OCI-LY7 (cell line): ENCODE data around the gene DYNLRB1. TPM values are rescaled to one million over a fixed set of nuclear protein-coding genes. Genes with fewer than 3 reads are reported as not detected.

Experiments used
- BruUV-seq: library from RNA; stranded (reverse); fragments of 400-500 nt; replicated peaks from 2 replicates; lab custom pipeline; 2021; lab: Mats Ljungman, UMichigan
- CTCF ChIA-PET: fragments of 300-600 bp; sonication (Branson Sonifier 250); formaldehyde crosslinking; loops from one replicate; lab custom pipeline; 2022; ENCODE audit warnings: antibody characterized with exemption; ENCODE audit not compliant: unreplicated experiment; lab: Charles Lee
- POLR2A ChIA-PET: fragments of 300-600 bp; sonication (Branson Sonifier 250); formaldehyde crosslinking; loops from one replicate; lab custom pipeline; 2022; ENCODE audit warnings: antibody characterized with exemption; lab: Charles Lee
- DNase-seq: peaks from one replicate; pipeline ENCODE4 v3.0.0-alpha.2; 2015; ENCODE audit warnings: low spot score
- H2AFZ ChIP-seq: fragments of 200-600 bp; sonication (generic), shearing (Covaris generic); 2 replicates; pipeline ENCODE4 v1.6.1; 2014; ENCODE audit warnings: mild to moderate bottlenecking, antibody characterized with exemption, low read length, moderate library complexity
- H3K27ac ChIP-seq: fragments of 200-600 bp; sonication (generic); 2 replicates; pipeline ENCODE4 v1.5.1; 2014; ENCODE audit warnings: mixed run types, low read depth, mild to moderate bottlenecking, moderate library complexity, low read length, inconsistent platforms; ENCODE audit not compliant: poor library complexity, severe bottlenecking
- H3K36me3 ChIP-seq: fragments of 200-600 bp; sonication (generic); 2 replicates; pipeline ENCODE4 v1.6.1; 2014; ENCODE audit warnings: mild to moderate bottlenecking, antibody characterized with exemption, low read length, moderate library complexity, mixed read lengths; ENCODE audit not compliant: insufficient read depth
- H3K4me1 ChIP-seq: fragments of 200-600 bp; sonication (generic); 2 replicates; pipeline ENCODE4 v1.5.1; 2014; ENCODE audit warnings: mild to moderate bottlenecking, low read length; ENCODE audit not compliant: insufficient read depth, poor library complexity, severe bottlenecking
- H3K4me2 ChIP-seq: fragments of 200-600 bp; sonication (generic); 2 replicates; pipeline ENCODE4 v1.6.1; 2014; ENCODE audit warnings: mild to moderate bottlenecking, low read length
- H3K4me3 ChIP-seq: fragments of 200-600 bp; sonication (generic); 2 replicates; pipeline ENCODE4 v1.5.1; 2014; ENCODE audit warnings: mild to moderate bottlenecking, low read depth, low read length; ENCODE audit not compliant: poor library complexity, severe bottlenecking
- H3K79me2 ChIP-seq: fragments of 200-600 bp; sonication (generic); 2 replicates; pipeline ENCODE4 v1.6.1; 2016; ENCODE audit warnings: low read depth, mild to moderate bottlenecking, low read length, moderate library complexity, mixed read lengths; ENCODE audit not compliant: insufficient read depth
- H3K9me2 ChIP-seq: fragments of 200-600 bp; sonication (generic); 2 replicates; pipeline ENCODE4 v1.6.1; 2016; ENCODE audit warnings: mild to moderate bottlenecking, low read length, mixed read lengths; ENCODE audit not compliant: insufficient read depth
- H3K9me3 ChIP-seq: fragments of 200-600 bp; sonication (generic); 2 replicates; pipeline ENCODE4 v1.6.1; 2014; ENCODE audit warnings: mild to moderate bottlenecking, mixed run types, low read length, mixed read lengths
- H4K20me1 ChIP-seq: fragments of 200-600 bp; sonication (generic); 2 replicates; pipeline ENCODE4 v1.6.1; 2014; ENCODE audit warnings: mild to moderate bottlenecking, antibody characterized with exemption, low read length, moderate library complexity, mixed read lengths; ENCODE audit not compliant: insufficient read depth
- CTCF ChIP-seq: fragments of 200-600 bp; sonication (generic); conservative IDR thresholded peaks from 2 replicates; pipeline ENCODE4 v1.5.1; 2014; ENCODE audit warnings: mild to moderate bottlenecking, antibody characterized with exemption, low read length, moderate library complexity, mixed read lengths
- EZH2phosphoT487 ChIP-seq: fragments of 200-600 bp; sonication (generic); IDR thresholded peaks from 2 replicates; pipeline ENCODE4 v1.6.1; 2018; ENCODE audit warnings: low read depth, borderline replicate concordance, mild to moderate bottlenecking, mixed run types, antibody characterized with exemption, low read length, moderate library complexity, mixed read lengths
- intact Hi-C: fragments of 100-400 bp; cut with micrococcal nuclease; formaldehyde crosslinking; loops from one replicate; pipeline ENCODE4 v1.10.0; 2022; ENCODE audit not compliant: unreplicated experiment
- total RNA-seq, 2 experiments: library from RNA; depleted of rRNA in 1 of 2; stranded (reverse); fragments of >200 nt in 1 of 2; shearing (Covaris generic) in 1 of 2; gene quantifications; 2 replicates each; pipeline ENCODE4 v1.2.3, GENCODE V29; 2014 to 2022

DYNLRB1 gene
- total RNA-seq, 2 experiments from 2014 or later, result 94.2 to 128 TPM

- TF ChIP-seq CTCF (no peak), EZH2phosphoT487 (no peak)
- no peak for DNase-seq
- no peaks in the 10 kb centered on the region for H3K9me2 ChIP-seq
- ChIA-PET POLR2A (no interaction called here), CTCF (no interaction called here)
- H3K27ac ChIP-seq, result no peak overlapping the region
- H2AFZ ChIP-seq, result no peak overlapping the region
- intact Hi-C loops, result no loop called here
- BruUV-seq, result no TSS peak
- H3K4me3 ChIP-seq, result no peak overlapping the region
- no peaks in the 10 kb centered on the region for H4K20me1 ChIP-seq
- H3K4me1 ChIP-seq, result peaks cover 6% of the 10 kb centered on the region
- H3K4me2 ChIP-seq, result no peak overlapping the region
- H3K9me3 ChIP-seq, result no peaks in the 10 kb centered on the region
- no peaks in the 10 kb centered on the region for H3K79me2 ChIP-seq
- H3K36me3 ChIP-seq, result peaks cover 4% of the 10 kb centered on the region; the same call in 1 of the 2 replicates
Observed at GRCh38 chr20:34566978-34567891, 51.0 kb downstream of the DYNLRB1 start.

GRCh38 chr20:34567892-34568865, 52.0 kb downstream of the DYNLRB1 start:
- Histone ChIP-seq H4K20me1 (no peaks in the 10 kb centered on the region), H3K9me2 (no peaks in the 10 kb centered on the region), H3K79me2 (no peaks in the 10 kb centered on the region), H2AFZ (no peak overlapping the region), H3K4me1 (peaks cover 6% of the 10 kb centered on the region), H3K36me3 (peaks cover 4% of the 10 kb centered on the region; the same call in 1 of the 2 replicates), H3K4me2 (no peak overlapping the region), H3K9me3 (no peaks in the 10 kb centered on the region), H3K27ac (no peak overlapping the region), H3K4me3 (no peak overlapping the region)
- ChIA-PET POLR2A (no interaction called here), CTCF (no interaction called here)
- BruUV-seq, result no TSS peak
- intact Hi-C loops, result no loop called here
- TF ChIP-seq CTCF (no peak), EZH2phosphoT487 (no peak)
- no peak for DNase-seq
